HCT116 (cell line): ENCODE results near the gene MDM2. TPM values are rescaled to one million over a fixed set of nuclear protein-coding genes. Genes with fewer than 3 reads are reported as not detected.

Experiments used
- ATAC-seq: fragments of 200-7000 bp; cut with Tn5 transposase; 2 replicates; pipeline ENCODE4 v1.9.1; 2020; ENCODE audit warnings: mild to moderate bottlenecking, moderate library complexity
- BruUV-seq: library from RNA; stranded (reverse); fragments of 400-500 nt; replicated peaks from 2 replicates; lab custom pipeline; 2021; lab: Mats Ljungman, UMichigan
- CTCF ChIA-PET: fragments of 300-600 bp; sonication (Branson Sonifier 250); formaldehyde crosslinking; loops from one replicate; lab custom pipeline; 2021; ENCODE audit warnings: antibody characterized with exemption; lab: Charles Lee
- POLR2A ChIA-PET: fragments of 300-600, 350-600 bp; sonication (Branson Sonifier 250); formaldehyde crosslinking; loops from one replicate; lab custom pipeline; 2021; ENCODE audit warnings: antibody characterized with exemption; lab: Charles Lee
- RAD21 ChIA-PET, 2 experiments: fragments of 300-600 bp; sonication (Branson Sonifier 250); formaldehyde crosslinking; loops; one replicate each; lab custom pipeline; 2023; ENCODE audit warnings: low total read pairs in 2 of 2; ENCODE audit not compliant: uncharacterized antibody in 2 of 2, unreplicated experiment in 2 of 2, low non-redundant PET in 1 of 2; lab: Charles Lee
- DNase-seq: peaks from one replicate; pipeline ENCODE4 v3.0.0-alpha.2; 2010; ENCODE audit warnings: low read depth, low spot score
- H2AFZ ChIP-seq: fragments of 200-600 bp; shearing (Covaris generic), sonication (generic); 2 replicates; pipeline ENCODE4 v1.6.1; 2017; ENCODE audit warnings: low read depth, mixed run types, mixed read lengths, antibody characterized with exemption, low read length; ENCODE audit not compliant: poor library complexity, severe bottlenecking
- H3K27ac ChIP-seq: 2 replicates; pipeline ENCODE4 v1.5.1; 2012; ENCODE audit warnings: low read depth, low read length
- H3K27me3 ChIP-seq: fragments of 200-600 bp; sonication (generic); 2 replicates; pipeline ENCODE4 v1.6.1; 2016; ENCODE audit warnings: mixed run types, low read length, mixed read lengths; ENCODE audit not compliant: insufficient read depth
- H3K36me3 ChIP-seq, 2 experiments: fragments of 200-500 bp in 1 of 2; fragments of 200-600 bp in 1 of 2; sonication (Bioruptor generic) in 1 of 2; sonication (generic) in 1 of 2; 2 replicates each; pipeline versions ENCODE4 v1.5.1 to v1.6.1; 2014 to 2016; ENCODE audit warnings: low read length in 2 of 2, inconsistent platforms in 1 of 2, mixed read lengths in 1 of 2, mixed run types in 1 of 2; ENCODE audit not compliant: insufficient read depth in 2 of 2, control insufficient read depth in 1 of 2
- H3K4me1 ChIP-seq, 2 experiments: fragments of 200-600 bp in 1 of 2; sonication (generic) in 1 of 2; 2 replicates each; pipeline versions ENCODE4 v1.5.1 to v1.6.1; 2012 to 2017; ENCODE audit warnings: low read length in 2 of 2, inconsistent platforms in 1 of 2, mild to moderate bottlenecking in 1 of 2, mixed read lengths in 1 of 2, mixed run types in 1 of 2, moderate library complexity in 1 of 2; ENCODE audit not compliant: insufficient read depth in 2 of 2, control insufficient read depth in 1 of 2
- H3K4me2 ChIP-seq: fragments of 200-600 bp; sonication (generic); 2 replicates; pipeline ENCODE4 v1.6.1; 2017; ENCODE audit warnings: mixed run types, low read length, mixed read lengths
- H3K4me3 ChIP-seq, 2 experiments: fragments of 200-600 bp in 1 of 2; sonication (generic) in 1 of 2; replicated peaks in 1 of 2; 2 replicates each; pipeline ENCODE4 v1.5.1; 2011 to 2016; ENCODE audit warnings: low read length in 2 of 2, control low read depth in 1 of 2, low read depth in 1 of 2, mild to moderate bottlenecking in 1 of 2, mixed read lengths in 1 of 2, mixed run types in 1 of 2
- H3K79me2 ChIP-seq: fragments of 200-600 bp; sonication (generic); 2 replicates; pipeline ENCODE4 v1.6.1; 2017; ENCODE audit warnings: mild to moderate bottlenecking, mixed run types, low read length, moderate library complexity, mixed read lengths; ENCODE audit not compliant: insufficient read depth
- H3K9ac ChIP-seq: fragments of 200-600 bp; sonication (generic); 2 replicates; pipeline ENCODE4 v1.6.1; 2016; ENCODE audit warnings: low read length, mixed read lengths
- H3K9me2 ChIP-seq: fragments of 200-600 bp; sonication (generic), shearing (Covaris generic); 2 replicates; pipeline ENCODE4 v1.6.1; 2017; ENCODE audit warnings: mixed run types, mild to moderate bottlenecking, moderate library complexity; ENCODE audit not compliant: insufficient read depth
- H3K9me3 ChIP-seq, 2 experiments: fragments of 200-500 bp in 1 of 2; fragments of 200-600 bp in 1 of 2; sonication (Bioruptor generic) in 1 of 2; sonication (generic) in 1 of 2; 2 replicates each; pipeline ENCODE4 v1.6.1; 2014 to 2017; ENCODE audit warnings: low read length in 2 of 2, mixed read lengths in 2 of 2, inconsistent platforms in 1 of 2, low read depth in 1 of 2, mild to moderate bottlenecking in 1 of 2, mixed run types in 1 of 2, moderate library complexity in 1 of 2; ENCODE audit not compliant: control insufficient read depth in 1 of 2, insufficient read depth in 1 of 2
- H4K20me1 ChIP-seq: fragments of 200-600 bp; sonication (generic), shearing (Covaris generic); 2 replicates; pipeline ENCODE4 v1.6.1; 2017; ENCODE audit warnings: mixed run types, mild to moderate bottlenecking, moderate library complexity; ENCODE audit not compliant: insufficient read depth
- CBX3 ChIP-seq: IDR thresholded peaks from 2 replicates; pipeline ENCODE4 v1.6.1; 2012; ENCODE audit warnings: low read depth
- CEBPB ChIP-seq: IDR thresholded peaks from 2 replicates; pipeline ENCODE4 v1.6.1; 2012; ENCODE audit warnings: low read depth
- EGR1 ChIP-seq: IDR thresholded peaks from 2 replicates; pipeline ENCODE4 v1.6.1; 2012; ENCODE audit warnings: low read depth
- FOSL1 ChIP-seq: IDR thresholded peaks from 2 replicates; pipeline ENCODE4 v1.6.1; 2012; ENCODE audit warnings: low read depth
- POLR2AphosphoS5 ChIP-seq: IDR thresholded peaks from 2 replicates; pipeline ENCODE4 v1.6.1; 2011; ENCODE audit warnings: mild to moderate bottlenecking, low read depth, low read length, moderate library complexity
- RAD21 ChIP-seq: IDR thresholded peaks from 2 replicates; pipeline ENCODE4 v1.6.1; 2012; ENCODE audit warnings: low read depth, mild to moderate bottlenecking
- SP1 ChIP-seq: IDR thresholded peaks from 2 replicates; pipeline ENCODE4 v1.6.1; 2012; ENCODE audit warnings: low read depth
- SRF ChIP-seq: IDR thresholded peaks from 2 replicates; pipeline ENCODE4 v1.6.1; 2012; ENCODE audit warnings: low read depth
- TCF7L2 ChIP-seq: IDR thresholded peaks from 2 replicates; pipeline ENCODE4 v1.7.0; 2011; ENCODE audit warnings: borderline replicate concordance, inconsistent platforms; ENCODE audit not compliant: insufficient read depth, insufficient read length; ENCODE audit errors: extremely low read depth
- ZFX ChIP-seq: fragments of 450-650 bp; IDR thresholded peaks from 2 replicates; pipeline ENCODE4 v1.6.1; 2017
- ZNF274 ChIP-seq: fragments of 200-500 bp; sonication (Bioruptor generic); IDR thresholded peaks from 2 replicates; pipeline ENCODE4 v1.6.1; 2014; ENCODE audit warnings: mild to moderate bottlenecking, low read depth, low read length, inconsistent platforms
- intact Hi-C: fragments of 100-400 bp; cut with micrococcal nuclease; formaldehyde crosslinking; loops from 2 replicates; pipeline ENCODE4 v1.10.0; 2022
- total RNA-seq: library from RNA; stranded (reverse); gene quantifications from one replicate; pipeline ENCODE4 v1.2.1, GENCODE V29; 2021; ENCODE audit not compliant: unreplicated experiment
- TF ChIP-seq, protein P1 (sequence below), 3 experiments: fragments of 200-600 bp in 1 of 3; sonication (generic) in 1 of 3; IDR thresholded peaks in 2 of 3; conservative IDR thresholded peaks in 1 of 3; 2 replicates each; pipeline ENCODE4 v1.5.1; 2012 to 2017; ENCODE audit warnings: low read depth in 2 of 3, low read length in 2 of 3, antibody characterized with exemption in 1 of 3, borderline replicate concordance in 1 of 3, control low read depth in 1 of 3, mild to moderate bottlenecking in 1 of 3, mixed read lengths in 1 of 3, mixed run types in 1 of 3, moderate library complexity in 1 of 3; ENCODE audit not compliant: insufficient read depth in 1 of 3

MDM2 gene
- total RNA-seq, 1 experiment from 2014 or later, result 170 TPM

DNA sequence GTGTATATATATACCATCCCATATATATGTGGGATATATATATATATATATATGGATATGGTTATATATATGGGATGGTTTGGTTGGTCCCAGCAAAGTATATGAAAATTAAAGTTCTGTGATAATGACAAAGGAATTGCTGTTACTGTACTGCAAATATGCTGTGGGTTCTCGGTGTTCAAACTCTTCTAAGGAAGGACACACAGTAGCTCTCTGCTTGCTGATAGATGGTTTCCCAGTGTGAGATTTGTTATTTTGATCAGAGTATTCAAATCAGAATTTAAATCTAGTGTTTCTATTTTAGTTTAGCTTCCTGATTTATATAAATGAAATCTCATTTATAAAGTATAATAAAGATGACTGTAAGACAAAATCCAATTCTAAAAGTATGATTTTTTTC lies 42.3 kb upstream of the MDM2 start:
- Histone ChIP-seq H3K9me3 (no peaks in the 10 kb centered on the region), H2AFZ (no peak overlapping the region), H3K27me3 (no peaks in the 10 kb centered on the region), H3K27ac (no peak overlapping the region), H3K9me2 (no peaks in the 10 kb centered on the region), H3K4me2 (no peak overlapping the region), H4K20me1 (no peaks in the 10 kb centered on the region), H3K4me1 (no peaks in the 10 kb centered on the region), H3K4me3 (no peak overlapping the region), H3K36me3 (no peaks in the 10 kb centered on the region; a peak in 2 of 4 replicates), H3K79me2 (no peaks in the 10 kb centered on the region), H3K9ac (no peak overlapping the region)
- ChIA-PET POLR2A (no interaction called here), CTCF (no interaction called here), RAD21 (interaction anchor here in 1 of 2 experiments (0.7 kb wide), 1 partner anchor 673 kb away, joined by 4 read pairs; no protein-coding TSS in a partner anchor)
- ATAC-seq (no peak), DNase-seq (no peak)
- no peak for TF ChIP-seq CBX3
- TF ChIP-seq RAD21, result no peak
- no peak for TF ChIP-seq ZFX
- TF ChIP-seq SP1, result no peak
- no peak for TF ChIP-seq FOSL1
- BruUV-seq, result no TSS peak
- intact Hi-C loops, result no loop called here

GRCh38 chr12:68766646-68767045 lies 41.3 kb upstream of the MDM2 start:
- BruUV-seq, result no TSS peak

More at GRCh38 chr12:68766646-68767045, 41.3 kb upstream of the MDM2 start:
- intact Hi-C loops, result no loop called here
- Histone ChIP-seq H3K4me2 (no peak overlapping the region), H3K27ac (no peak overlapping the region), H3K27me3 (no peaks in the 10 kb centered on the region), H4K20me1 (no peaks in the 10 kb centered on the region), H3K9me3 (no peaks in the 10 kb centered on the region), H2AFZ (no peak overlapping the region), H3K9me2 (no peaks in the 10 kb centered on the region), H3K4me1 (no peaks in the 10 kb centered on the region), H3K4me3 (no peak overlapping the region)
- ChIA-PET POLR2A (no interaction called here), RAD21 (no interaction called here)
- ATAC-seq, result no peak
- TF ChIP-seq SRF (no peak), ZNF274 (no peak), CEBPB (no peak), SP1 (no peak), TCF7L2 (no peak), FOSL1 (no peak), POLR2AphosphoS5 (no peak), EGR1 (no peak)
- TF ChIP-seq, protein P1, sequence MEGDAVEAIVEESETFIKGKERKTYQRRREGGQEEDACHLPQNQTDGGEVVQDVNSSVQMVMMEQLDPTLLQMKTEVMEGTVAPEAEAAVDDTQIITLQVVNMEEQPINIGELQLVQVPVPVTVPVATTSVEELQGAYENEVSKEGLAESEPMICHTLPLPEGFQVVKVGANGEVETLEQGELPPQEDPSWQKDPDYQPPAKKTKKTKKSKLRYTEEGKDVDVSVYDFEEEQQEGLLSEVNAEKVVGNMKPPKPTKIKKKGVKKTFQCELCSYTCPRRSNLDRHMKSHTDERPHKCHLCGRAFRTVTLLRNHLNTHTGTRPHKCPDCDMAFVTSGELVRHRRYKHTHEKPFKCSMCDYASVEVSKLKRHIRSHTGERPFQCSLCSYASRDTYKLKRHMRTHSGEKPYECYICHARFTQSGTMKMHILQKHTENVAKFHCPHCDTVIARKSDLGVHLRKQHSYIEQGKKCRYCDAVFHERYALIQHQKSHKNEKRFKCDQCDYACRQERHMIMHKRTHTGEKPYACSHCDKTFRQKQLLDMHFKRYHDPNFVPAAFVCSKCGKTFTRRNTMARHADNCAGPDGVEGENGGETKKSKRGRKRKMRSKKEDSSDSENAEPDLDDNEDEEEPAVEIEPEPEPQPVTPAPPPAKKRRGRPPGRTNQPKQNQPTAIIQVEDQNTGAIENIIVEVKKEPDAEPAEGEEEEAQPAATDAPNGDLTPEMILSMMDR (IDR thresholded peaks at IDR 0.05 in 2 of 3, conservative IDR thresholded peaks at IDR 0.05 in 1 of 3; ENCODE audit: borderline replicate concordance in 1 of 3, insufficient read depth in 1 of 3, low read depth in 2 of 3, low read length in 2 of 3), result no peak
- TF ChIP-seq, all 23 proteins: peak for 0
- no peaks in the 10 kb centered on the region; a peak in 2 of 4 replicates for H3K36me3 ChIP-seq
- CTCF ChIA-PET, result no interaction called here
- no peak for DNase-seq
- no peak overlapping the region for H3K9ac ChIP-seq
- no peaks in the 10 kb centered on the region for H3K79me2 ChIP-seq
